ENCODE data around the gene SAMD14. TPM values are rescaled to one million over a fixed set of nuclear protein-coding genes. Genes with fewer than 3 reads are reported as not detected.

Gene SAMD14
- total and polyA plus RNA-seq, 2 donors (not counting 1 experiment from before 2014, with no cell fraction given): 0.13 to 0.89 TPM

DNA sequence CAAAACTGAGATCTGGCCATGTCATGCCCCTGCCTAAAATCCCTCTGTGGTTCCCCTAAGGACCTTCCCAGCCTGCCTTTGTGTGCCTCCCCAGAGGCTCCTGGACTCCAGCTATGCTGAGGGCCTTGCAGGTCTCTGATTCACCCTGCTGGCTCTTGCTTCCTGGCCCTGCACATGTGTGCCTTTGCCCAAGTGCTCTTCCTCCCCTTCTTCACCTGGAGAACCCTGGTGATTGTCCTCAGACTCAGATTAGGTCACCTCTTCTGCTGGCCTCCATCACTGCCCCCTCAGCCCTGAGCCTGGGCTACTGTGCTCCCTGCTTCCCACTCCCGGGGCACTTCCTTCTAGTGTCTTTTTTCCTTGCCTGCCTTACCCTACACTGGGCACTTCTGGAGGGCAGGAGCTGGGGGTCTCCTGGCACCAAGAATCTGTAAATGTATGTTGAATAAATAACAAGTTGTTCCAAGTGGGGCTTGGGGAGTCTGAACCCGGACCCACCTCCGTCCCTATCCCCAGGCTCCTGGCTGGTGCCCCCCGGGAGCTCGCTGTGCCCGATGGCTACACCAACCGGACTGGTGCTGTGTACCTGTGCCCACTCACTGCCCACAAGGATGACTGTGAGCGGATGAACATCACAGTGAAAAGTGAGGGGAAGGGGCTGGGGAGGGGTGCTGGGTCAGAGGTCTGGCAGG lies 66.3 kb downstream of the SAMD14 start:
- H3K9me3 Mint-ChIP-seq (ENCODE audit: insufficient read depth): no peaks in the 10 kb centered on the region
- H3K4me3 Mint-ChIP-seq: no peak overlapping the region
- Histone ChIP-seq H3K4me3 (ENCODE audit: control extremely low read depth in 1 of 5, extremely low read depth in 1 of 5, insufficient read depth in 1 of 5, low read depth in 2 of 5, low read length in 4 of 5) (no peak overlapping the region), H3K9ac (ENCODE audit: low read length) (no peak overlapping the region), H2AFZ (ENCODE audit: insufficient read depth, low read depth, low read length, poor library complexity, severe bottlenecking) (no peak overlapping the region), H3K79me2 (ENCODE audit: control insufficient read depth, insufficient read depth, low read length) (no peaks in the 10 kb centered on the region), H3K9me3 (ENCODE audit: control extremely low read depth in 1 of 3, control insufficient read depth in 2 of 3, insufficient read depth in 1 of 3, low read length in 2 of 3) (no peaks in the 10 kb centered on the region), H3K27ac (ENCODE audit: low read length in 2 of 2) (no peak overlapping the region), H3K36me3 (replicated peaks in 1 of 2; ENCODE audit: control extremely low read depth in 1 of 2, control insufficient read depth in 1 of 2, extremely low read depth in 1 of 2, insufficient read depth in 2 of 2, low read length in 1 of 2) (no peaks in the 10 kb centered on the region), H3K4me2 (replicated peaks; ENCODE audit: low read depth, low read length, poor library complexity, severe bottlenecking) (no peak overlapping the region), H3K4me1 (ENCODE audit: control insufficient read depth in 2 of 2, insufficient read depth in 2 of 2, low read length in 2 of 2) (peaks cover 0 to 6% of the 10 kb centered on the region in 2 donors), H3K27me3 (replicated peaks in 1 of 4; ENCODE audit: control extremely low read depth in 1 of 4, control insufficient read depth in 3 of 4, insufficient read depth in 4 of 4, low read length in 3 of 4) (peaks cover 0 to 23% (median 2%) of the 10 kb centered on the region in 4 experiments), H4K20me1 (ENCODE audit: control insufficient read depth, insufficient read depth, low read length, poor library complexity, severe bottlenecking) (no peaks in the 10 kb centered on the region)
- TF ChIP-seq CTCF (IDR thresholded peaks at IDR 0.05) (no peak), EZH2 (IDR thresholded peaks at IDR 0.05; ENCODE audit: borderline replicate concordance, insufficient read depth, low read depth, low read length, poor library complexity, severe bottlenecking) (no peak)
- DNase-seq (no peak), ATAC-seq (ENCODE audit: low read depth) (no peak)
- 99% methylated on average over 8 of the region's 8 CpGs for WGBS (ENCODE audit: insufficient coverage)
- no peak overlapping the region for H3K27ac Mint-ChIP-seq
- H3K27me3 Mint-ChIP-seq: peaks cover 10% of the 10 kb centered on the region
- ChIA-PET CTCF (no interaction called here), POLR2A (no interaction called here)
- intact Hi-C loops (cut with micrococcal nuclease): no loop called here
- H3K4me1 Mint-ChIP-seq: no peaks in the 10 kb centered on the region
